ENCODE data around the gene KDM2A.

Gene KDM2A

GRCh38 chr11:67227726-67228125 is 108.7 kb downstream of the KDM2A start:
- ChIA-PET CTCF (interaction anchor here (1.0 to 1.4 kb wide), 3 partner anchors 11 to 174 kb away, joined by 3 to 4 read pairs (median 3); no protein-coding TSS in a partner anchor), POLR2A (no interaction called here)
- TF ChIP-seq GLIS1 (tag by site-specific recombination; IDR thresholded peaks at IDR 0.05) (no peak), ZEB2 (tag by site-specific recombination; IDR thresholded peaks at IDR 0.05) (no peak), PRDM4 (tag by site-specific recombination; IDR thresholded peaks at IDR 0.05) (no peak), ZNF707 (tag by site-specific recombination; IDR thresholded peaks at IDR 0.05) (no peak), ZNF768 (tag by site-specific recombination; IDR thresholded peaks at IDR 0.05) (no peak), YY1 (tag by site-specific recombination; IDR thresholded peaks at IDR 0.05) (no peak), ZNF560 (tag by site-specific recombination; IDR thresholded peaks at IDR 0.05; ENCODE audit: borderline replicate concordance) (no peak), ZNF26 (tag by site-specific recombination; IDR thresholded peaks at IDR 0.05) (no peak), ZNF792 (tag by site-specific recombination; IDR thresholded peaks at IDR 0.05) (no peak), ZNF266 (tag by site-specific recombination; IDR thresholded peaks at IDR 0.05; ENCODE audit: low read depth) (no peak), TRIM28 (IDR thresholded peaks at IDR 0.05; ENCODE audit: borderline replicate concordance, low read length) (no peak), KLF16 (tag by site-specific recombination; IDR thresholded peaks at IDR 0.05) (no peak), ZNF843 (tag by site-specific recombination; IDR thresholded peaks at IDR 0.05) (no peak)
- TF ChIP-seq, protein P1, sequence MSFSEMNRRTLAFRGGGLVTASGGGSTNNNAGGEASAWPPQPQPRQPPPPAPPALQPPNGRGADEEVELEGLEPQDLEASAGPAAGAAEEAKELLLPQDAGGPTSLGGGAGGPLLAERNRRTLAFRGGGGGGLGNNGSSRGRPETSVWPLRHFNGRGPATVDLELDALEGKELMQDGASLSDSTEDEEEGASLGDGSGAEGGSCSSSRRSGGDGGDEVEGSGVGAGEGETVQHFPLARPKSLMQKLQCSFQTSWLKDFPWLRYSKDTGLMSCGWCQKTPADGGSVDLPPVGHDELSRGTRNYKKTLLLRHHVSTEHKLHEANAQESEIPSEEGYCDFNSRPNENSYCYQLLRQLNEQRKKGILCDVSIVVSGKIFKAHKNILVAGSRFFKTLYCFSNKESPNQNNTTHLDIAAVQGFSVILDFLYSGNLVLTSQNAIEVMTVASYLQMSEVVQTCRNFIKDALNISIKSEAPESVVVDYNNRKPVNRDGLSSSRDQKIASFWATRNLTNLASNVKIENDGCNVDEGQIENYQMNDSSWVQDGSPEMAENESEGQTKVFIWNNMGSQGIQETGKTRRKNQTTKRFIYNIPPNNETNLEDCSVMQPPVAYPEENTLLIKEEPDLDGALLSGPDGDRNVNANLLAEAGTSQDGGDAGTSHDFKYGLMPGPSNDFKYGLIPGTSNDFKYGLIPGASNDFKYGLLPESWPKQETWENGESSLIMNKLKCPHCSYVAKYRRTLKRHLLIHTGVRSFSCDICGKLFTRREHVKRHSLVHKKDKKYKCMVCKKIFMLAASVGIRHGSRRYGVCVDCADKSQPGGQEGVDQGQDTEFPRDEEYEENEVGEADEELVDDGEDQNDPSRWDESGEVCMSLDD (tag by site-specific recombination; IDR thresholded peaks at IDR 0.05): no peak
- TF ChIP-seq, protein P2, sequence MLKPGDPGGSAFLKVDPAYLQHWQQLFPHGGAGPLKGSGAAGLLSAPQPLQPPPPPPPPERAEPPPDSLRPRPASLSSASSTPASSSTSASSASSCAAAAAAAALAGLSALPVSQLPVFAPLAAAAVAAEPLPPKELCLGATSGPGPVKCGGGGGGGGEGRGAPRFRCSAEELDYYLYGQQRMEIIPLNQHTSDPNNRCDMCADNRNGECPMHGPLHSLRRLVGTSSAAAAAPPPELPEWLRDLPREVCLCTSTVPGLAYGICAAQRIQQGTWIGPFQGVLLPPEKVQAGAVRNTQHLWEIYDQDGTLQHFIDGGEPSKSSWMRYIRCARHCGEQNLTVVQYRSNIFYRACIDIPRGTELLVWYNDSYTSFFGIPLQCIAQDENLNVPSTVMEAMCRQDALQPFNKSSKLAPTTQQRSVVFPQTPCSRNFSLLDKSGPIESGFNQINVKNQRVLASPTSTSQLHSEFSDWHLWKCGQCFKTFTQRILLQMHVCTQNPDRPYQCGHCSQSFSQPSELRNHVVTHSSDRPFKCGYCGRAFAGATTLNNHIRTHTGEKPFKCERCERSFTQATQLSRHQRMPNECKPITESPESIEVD (tag by site-specific recombination; IDR thresholded peaks at IDR 0.05): no peak
- TF ChIP-seq, protein P3, sequence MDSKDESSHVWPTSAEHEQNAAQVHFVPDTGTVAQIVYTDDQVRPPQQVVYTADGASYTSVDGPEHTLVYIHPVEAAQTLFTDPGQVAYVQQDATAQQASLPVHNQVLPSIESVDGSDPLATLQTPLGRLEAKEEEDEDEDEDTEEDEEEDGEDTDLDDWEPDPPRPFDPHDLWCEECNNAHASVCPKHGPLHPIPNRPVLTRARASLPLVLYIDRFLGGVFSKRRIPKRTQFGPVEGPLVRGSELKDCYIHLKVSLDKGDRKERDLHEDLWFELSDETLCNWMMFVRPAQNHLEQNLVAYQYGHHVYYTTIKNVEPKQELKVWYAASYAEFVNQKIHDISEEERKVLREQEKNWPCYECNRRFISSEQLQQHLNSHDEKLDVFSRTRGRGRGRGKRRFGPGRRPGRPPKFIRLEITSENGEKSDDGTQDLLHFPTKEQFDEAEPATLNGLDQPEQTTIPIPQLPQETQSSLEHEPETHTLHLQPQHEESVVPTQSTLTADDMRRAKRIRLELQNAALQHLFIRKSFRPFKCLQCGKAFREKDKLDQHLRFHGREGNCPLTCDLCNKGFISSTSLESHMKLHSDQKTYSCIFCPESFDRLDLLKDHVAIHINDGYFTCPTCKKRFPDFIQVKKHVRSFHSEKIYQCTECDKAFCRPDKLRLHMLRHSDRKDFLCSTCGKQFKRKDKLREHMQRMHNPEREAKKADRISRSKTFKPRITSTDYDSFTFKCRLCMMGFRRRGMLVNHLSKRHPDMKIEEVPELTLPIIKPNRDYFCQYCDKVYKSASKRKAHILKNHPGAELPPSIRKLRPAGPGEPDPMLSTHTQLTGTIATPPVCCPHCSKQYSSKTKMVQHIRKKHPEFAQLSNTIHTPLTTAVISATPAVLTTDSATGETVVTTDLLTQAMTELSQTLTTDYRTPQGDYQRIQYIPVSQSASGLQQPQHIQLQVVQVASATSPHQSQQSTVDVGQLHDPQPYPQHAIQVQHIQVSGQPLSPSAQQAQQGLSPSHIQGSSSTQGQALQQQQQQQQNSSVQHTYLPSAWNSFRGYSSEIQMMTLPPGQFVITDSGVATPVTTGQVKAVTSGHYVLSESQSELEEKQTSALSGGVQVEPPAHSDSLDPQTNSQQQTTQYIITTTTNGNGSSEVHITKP (tag by site-specific recombination; IDR thresholded peaks at IDR 0.05): no peak
- Histone ChIP-seq H3K9me3 (ENCODE audit: control insufficient read depth, insufficient read depth, low read depth, low read length) (no peaks in the 10 kb centered on the region), H3K36me3 (ENCODE audit: control insufficient read depth in 2 of 2, insufficient read depth in 1 of 2, low read length in 2 of 2) (peaks cover 6 to 64% of the 10 kb centered on the region in 2 experiments; a peak in 2 of 3 replicates), H3K4me1 (ENCODE audit: control insufficient read depth, insufficient read depth, low read length) (no peaks in the 10 kb centered on the region), H3K4me3 (ENCODE audit: low read depth, low read length) (no peak overlapping the region), H3K27ac (ENCODE audit: extremely low read depth, low read depth, low read length) (no peak overlapping the region)
